Neuron (in vitro differentiated cells): ENCODE measurements around the gene PAPSS2.

Experiments
- H2AFZ ChIP-seq: one replicate; pipeline ENCODE4 v1.6.1; 2013; ENCODE audit warnings: low read depth, mild to moderate bottlenecking, inconsistent platforms, low read length, moderate library complexity
- H3K27me3 ChIP-seq: one replicate; pipeline ENCODE4 v1.6.1; 2013; ENCODE audit warnings: low read length; ENCODE audit not compliant: insufficient read depth
- H3K36me3 ChIP-seq: one replicate; pipeline ENCODE4 v1.6.1; 2013; ENCODE audit warnings: low read length; ENCODE audit not compliant: insufficient read depth
- H3K4me1 ChIP-seq: one replicate; pipeline ENCODE4 v1.6.1; 2013; ENCODE audit warnings: low read length; ENCODE audit not compliant: insufficient read depth
- H3K4me3 ChIP-seq: 2 replicates; pipeline ENCODE4 v1.5.1; 2013; ENCODE audit warnings: mild to moderate bottlenecking, low read length, moderate library complexity
- H3K9me3 ChIP-seq: one replicate; pipeline ENCODE4 v1.6.1; 2013; ENCODE audit warnings: low read length

Gene PAPSS2

DNA sequence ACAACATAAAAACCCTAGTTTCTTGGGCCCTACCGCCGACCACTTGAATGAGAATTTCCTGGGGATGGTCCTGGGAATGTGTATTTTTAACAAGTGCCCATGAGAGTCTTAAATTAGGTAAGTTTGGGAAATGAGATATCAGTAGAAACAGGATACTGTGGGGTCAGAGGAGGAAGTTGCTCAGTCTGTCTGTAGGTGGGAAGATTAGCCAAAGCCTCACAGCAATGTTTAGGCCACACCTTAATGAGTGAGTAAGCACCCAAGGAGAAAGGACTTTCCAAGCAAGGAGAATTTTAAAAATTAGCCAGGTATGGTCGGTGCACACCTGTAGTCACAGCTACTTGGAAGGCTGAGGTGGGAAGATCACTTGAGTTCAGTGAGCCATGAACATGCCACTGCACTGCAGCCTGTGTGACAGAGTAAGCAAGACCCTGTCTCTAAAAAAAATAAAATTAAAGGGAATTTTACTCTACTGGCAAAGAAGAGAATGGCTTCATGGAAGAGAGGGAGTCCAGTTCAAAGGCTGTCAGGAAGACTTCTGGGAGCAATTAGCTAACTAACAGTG lies 31.9 kb downstream of the PAPSS2 start:
- no peaks in the 10 kb centered on the region for H3K4me1 ChIP-seq
- no peaks in the 10 kb centered on the region for H3K36me3 ChIP-seq
- no peaks in the 10 kb centered on the region for H3K9me3 ChIP-seq
- no peaks in the 10 kb centered on the region for H3K27me3 ChIP-seq
- no peak overlapping the region for H3K4me3 ChIP-seq
- no peak overlapping the region for H2AFZ ChIP-seq

DNA sequence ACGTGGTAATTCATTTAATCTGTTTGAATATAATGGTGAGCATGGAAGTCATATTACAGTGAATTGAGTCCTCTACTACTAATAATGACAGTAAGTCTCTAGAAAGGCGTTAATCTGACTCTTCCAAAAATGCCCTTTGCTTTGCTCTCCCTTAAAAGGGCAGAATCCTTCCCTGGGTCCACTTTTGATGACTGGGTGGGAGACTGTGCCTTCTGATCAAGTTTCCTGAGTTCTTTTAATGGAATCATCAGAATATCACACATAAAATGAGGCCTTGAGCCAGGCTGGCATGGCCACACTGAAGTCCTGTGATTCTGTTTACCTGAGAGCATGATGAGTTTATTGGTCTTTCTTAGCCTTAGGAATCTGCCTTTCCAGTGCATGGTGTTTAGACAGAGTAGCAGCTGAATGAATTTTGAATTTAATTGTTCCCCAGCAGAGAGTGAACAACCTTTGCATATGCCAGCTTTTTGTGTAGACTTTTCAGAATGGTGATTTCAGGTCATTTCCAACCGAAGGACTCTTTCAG lies 33.3 kb downstream of the PAPSS2 start:
- Histone ChIP-seq H3K27me3 (no peaks in the 10 kb centered on the region), H2AFZ (no peak overlapping the region), H3K4me3 (no peak overlapping the region), H3K4me1 (no peaks in the 10 kb centered on the region), H3K36me3 (no peaks in the 10 kb centered on the region), H3K9me3 (no peaks in the 10 kb centered on the region)

DNA sequence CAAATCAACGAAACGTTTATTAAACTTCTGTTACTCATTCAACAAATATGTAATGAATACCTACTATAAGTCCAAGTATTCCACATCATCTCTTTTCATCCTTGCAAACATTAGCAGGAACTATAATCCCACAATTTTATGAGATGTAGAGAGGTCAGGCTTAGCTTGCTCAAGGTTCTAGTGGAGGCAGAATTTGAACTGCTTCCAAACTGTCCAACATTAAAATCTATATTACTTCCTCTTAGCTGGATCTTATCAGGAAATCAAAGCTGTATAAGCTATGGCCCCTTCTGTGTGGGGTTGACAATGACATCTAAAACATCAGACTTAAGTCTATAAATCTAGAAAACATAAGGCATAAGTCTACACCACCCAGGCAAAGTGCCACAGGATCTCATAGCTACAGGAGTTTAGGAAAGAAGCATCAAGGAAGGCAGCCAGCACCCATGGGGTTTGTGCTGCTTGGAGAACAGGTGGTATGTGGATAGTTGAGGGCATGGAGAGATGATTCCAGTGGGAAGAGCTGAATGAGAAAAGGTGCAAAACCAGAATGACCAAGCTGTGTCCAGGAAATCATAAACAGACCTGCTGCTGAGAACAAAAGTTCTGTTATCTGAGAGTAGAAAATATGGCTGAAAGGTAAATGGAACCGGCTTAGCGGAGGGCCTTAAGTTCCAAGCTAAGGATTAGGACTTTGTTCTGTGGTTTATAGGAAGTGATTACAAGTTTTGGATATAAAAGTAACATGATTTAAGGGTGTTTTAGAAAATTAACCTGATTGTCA lies 34.5 kb downstream of the PAPSS2 start:
- Histone ChIP-seq H2AFZ (no peak overlapping the region), H3K27me3 (no peaks in the 10 kb centered on the region), H3K4me1 (no peaks in the 10 kb centered on the region), H3K4me3 (no peak overlapping the region), H3K9me3 (no peaks in the 10 kb centered on the region), H3K36me3 (no peaks in the 10 kb centered on the region)

DNA sequence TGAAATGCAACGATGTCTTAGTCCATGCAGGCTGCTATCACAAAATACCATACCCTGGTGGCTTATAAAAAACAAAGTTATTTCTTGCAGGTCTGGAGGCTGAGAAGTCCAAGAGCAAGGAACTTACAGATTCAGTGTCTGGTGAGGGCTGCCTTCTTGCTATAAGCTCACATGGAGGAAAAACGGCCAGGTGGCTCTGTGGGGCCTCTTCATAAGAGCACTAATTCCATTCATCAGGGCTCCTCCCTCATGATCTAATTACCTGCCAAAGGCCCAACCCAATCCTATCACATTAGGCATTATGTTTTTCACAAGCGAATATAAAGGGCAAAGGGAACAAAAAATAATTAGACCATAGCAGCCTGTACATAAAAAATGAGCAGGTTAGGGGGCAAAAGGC lies 35.4 kb downstream of the PAPSS2 start:
- H3K4me3 ChIP-seq = no peak overlapping the region
- H3K4me1 ChIP-seq = no peaks in the 10 kb centered on the region
- H3K36me3 ChIP-seq = no peaks in the 10 kb centered on the region
- H3K27me3 ChIP-seq = no peaks in the 10 kb centered on the region
- H2AFZ ChIP-seq = no peak overlapping the region
- no peaks in the 10 kb centered on the region for H3K9me3 ChIP-seq

DNA sequence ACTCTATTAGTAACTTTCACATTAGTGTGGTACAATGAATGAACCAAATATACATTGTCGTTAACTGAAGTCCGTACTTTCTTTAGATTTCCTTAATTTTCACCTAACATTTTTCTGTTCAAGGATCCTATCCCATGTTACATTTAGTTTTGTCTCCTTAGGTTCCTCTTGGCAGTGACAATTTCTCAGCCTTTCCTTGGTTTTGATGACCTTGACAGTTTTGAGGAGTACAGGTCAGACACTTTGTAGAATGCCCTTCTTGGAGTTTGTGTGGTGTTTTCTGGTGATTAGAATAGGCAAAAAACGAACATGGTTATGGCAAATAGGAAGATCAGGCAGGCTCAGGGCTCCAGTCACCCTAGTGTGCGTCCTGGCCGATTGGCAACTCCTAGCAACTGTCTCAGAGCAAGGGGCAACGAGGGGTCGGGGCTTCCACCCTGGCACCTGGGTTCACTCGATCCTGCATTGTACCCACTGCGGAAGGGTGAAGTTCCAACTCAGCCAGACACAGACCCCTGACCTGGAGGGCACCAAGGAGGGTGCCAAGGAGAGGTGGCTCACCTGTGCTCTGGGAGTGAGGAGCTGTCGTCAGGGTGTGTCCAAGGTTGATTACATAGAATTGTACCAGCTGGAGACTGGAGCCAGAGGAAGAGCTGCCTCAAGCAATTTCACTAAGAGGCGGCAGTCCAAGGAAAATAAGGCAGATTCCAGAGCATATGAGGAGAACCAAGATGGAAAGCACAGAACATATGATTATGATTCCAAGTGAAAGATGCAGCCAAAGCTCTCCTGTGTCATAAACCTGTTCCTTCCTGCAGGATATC lies 37.5 kb downstream of the PAPSS2 start:
- no peaks in the 10 kb centered on the region for H3K4me1 ChIP-seq
- H3K27me3 ChIP-seq = no peaks in the 10 kb centered on the region
- H3K9me3 ChIP-seq = no peaks in the 10 kb centered on the region
- H3K36me3 ChIP-seq = no peaks in the 10 kb centered on the region
- H2AFZ ChIP-seq = no peak overlapping the region
- H3K4me3 ChIP-seq = no peak overlapping the region

DNA sequence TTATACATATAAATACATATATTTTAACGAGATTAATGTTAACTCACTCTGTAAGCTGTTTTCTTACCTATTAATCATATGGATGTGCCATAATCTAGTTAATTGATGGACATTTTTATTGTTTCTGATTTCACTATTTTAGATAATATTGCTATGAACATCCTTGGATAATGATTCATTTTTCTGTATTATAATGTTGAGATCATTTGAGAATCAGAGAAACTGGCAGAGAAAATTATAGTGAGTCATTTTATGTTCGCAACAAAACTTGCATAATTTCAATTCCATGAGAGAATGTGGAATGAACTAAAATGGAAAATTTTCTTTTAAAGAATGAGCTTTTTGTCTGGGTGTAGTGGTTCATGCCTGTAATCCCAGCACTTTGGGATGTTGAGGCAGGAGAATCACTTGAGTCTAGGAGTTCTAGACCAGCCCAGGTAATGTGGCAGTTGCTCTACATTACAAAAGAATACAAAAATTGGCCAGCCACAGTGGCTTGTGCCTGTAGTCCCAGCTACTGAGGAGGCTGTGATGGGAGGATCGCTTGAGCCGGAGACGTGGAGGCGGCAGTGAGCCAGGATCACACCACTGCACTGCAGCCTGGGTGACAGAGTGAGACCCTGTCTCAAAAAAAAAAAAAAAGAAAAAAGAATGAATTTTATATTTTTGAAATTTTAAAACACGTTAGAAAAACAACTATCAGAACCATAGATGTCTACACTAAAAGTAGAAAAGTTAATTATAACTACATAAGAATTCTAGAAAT lies 40.5 kb downstream of the PAPSS2 start:
- Histone ChIP-seq H3K9me3 (no peaks in the 10 kb centered on the region), H2AFZ (no peak overlapping the region), H3K4me3 (no peak overlapping the region), H3K4me1 (no peaks in the 10 kb centered on the region), H3K36me3 (no peaks in the 10 kb centered on the region), H3K27me3 (no peaks in the 10 kb centered on the region)

DNA sequence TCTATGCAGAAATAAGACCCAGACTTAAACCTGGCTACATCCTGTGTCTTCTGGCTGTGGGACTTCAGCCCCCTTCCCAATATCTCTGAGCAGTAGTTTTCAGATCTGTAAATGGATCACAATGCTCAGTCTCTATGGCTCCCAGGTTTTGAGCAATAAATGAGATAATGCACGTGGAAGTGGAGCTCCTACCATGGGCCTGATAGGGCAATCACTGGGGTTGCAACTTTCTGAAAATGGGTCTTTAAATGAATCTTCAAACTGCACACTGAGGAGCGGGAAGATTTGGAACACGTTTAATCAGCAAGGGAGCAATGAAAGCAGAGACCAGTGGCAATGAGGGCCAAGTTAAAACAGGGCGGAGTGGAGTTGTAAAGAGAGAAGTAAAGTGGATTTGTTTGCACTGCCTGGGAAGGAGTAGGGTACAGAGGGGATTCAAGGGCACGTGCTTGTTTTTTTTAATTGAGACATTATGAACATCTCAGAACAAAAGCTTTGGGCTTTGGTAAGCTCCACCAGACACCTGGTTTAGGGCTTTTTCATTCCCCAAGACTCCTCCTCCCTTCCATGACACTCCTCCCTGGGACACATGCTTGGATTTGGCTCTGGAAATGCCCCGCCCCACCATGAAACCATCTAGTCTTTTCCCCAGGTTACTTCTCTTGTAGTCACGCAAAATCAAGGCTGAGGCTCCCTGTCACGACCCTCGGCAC lies 42.7 kb downstream of the PAPSS2 start:
- Histone ChIP-seq H3K4me3 (no peak overlapping the region), H3K4me1 (no peaks in the 10 kb centered on the region), H3K36me3 (no peaks in the 10 kb centered on the region), H3K9me3 (no peaks in the 10 kb centered on the region), H2AFZ (no peak overlapping the region), H3K27me3 (no peaks in the 10 kb centered on the region)

DNA sequence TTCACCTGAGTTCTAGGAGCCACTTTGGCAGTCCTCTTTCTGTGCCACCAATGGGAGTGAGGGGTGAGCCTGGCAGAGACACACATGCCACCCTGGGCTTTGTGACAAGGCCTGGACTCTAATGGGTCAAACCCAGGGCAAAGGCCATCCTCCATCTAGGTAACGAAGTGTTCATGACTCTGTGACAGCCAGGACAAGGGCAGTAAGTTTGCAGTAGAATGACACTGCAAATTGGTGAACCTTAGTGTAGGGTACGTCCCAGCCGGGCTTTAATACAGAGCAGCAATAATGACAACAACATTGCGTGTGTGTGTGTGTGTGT lies 43.3 kb downstream of the PAPSS2 start:
- Histone ChIP-seq H3K4me3 (no peak overlapping the region), H3K36me3 (no peaks in the 10 kb centered on the region), H3K4me1 (no peaks in the 10 kb centered on the region), H3K9me3 (no peaks in the 10 kb centered on the region), H3K27me3 (no peaks in the 10 kb centered on the region), H2AFZ (no peak overlapping the region)

DNA sequence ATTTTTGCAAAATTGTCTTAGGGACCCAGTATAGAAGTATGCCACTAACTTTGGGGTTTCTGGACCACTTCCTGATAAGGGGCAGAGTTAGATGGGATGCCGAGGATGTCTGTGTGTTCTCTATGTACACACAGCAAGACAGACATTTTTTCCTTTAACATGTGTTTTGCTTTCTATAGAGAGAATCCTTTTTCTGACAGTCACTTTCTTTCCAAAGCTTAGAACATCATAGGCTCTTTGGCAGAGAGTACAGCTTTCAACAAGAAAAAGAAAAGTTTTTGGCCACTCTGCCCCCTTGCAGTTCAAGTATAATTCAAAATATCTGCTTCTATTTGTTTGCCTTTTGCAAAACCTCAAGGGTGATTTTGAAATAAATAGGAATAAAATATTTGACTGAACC lies 44.1 kb downstream of the PAPSS2 start:
- no peak overlapping the region for H2AFZ ChIP-seq
- H3K4me3 ChIP-seq = no peak overlapping the region
- H3K36me3 ChIP-seq = no peaks in the 10 kb centered on the region
- no peaks in the 10 kb centered on the region for H3K4me1 ChIP-seq
- H3K27me3 ChIP-seq = no peaks in the 10 kb centered on the region
- no peaks in the 10 kb centered on the region for H3K9me3 ChIP-seq

DNA sequence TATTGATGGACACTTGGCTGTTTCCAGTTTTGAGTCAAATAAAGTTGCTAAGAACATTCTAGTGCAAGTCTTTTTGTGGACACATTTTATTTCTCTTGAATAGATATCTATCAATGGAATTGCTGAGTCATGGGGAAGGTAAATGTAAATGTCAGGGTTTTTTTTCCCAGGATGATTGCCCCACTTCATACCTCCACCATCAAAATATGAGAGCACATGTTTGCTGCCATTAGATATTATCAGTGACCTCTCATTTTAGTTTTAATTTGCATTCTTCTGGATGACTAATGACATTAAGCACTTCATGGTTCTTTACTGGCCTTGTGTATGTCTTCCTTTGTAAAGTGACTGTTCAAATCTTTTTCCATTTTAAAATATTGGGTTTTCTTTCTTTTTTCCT lies 45.7 kb downstream of the PAPSS2 start:
- H3K4me1 ChIP-seq = no peaks in the 10 kb centered on the region
- H3K36me3 ChIP-seq = no peaks in the 10 kb centered on the region
- no peaks in the 10 kb centered on the region for H3K27me3 ChIP-seq
- H2AFZ ChIP-seq = no peak overlapping the region
- no peak overlapping the region for H3K4me3 ChIP-seq
- no peaks in the 10 kb centered on the region for H3K9me3 ChIP-seq

DNA sequence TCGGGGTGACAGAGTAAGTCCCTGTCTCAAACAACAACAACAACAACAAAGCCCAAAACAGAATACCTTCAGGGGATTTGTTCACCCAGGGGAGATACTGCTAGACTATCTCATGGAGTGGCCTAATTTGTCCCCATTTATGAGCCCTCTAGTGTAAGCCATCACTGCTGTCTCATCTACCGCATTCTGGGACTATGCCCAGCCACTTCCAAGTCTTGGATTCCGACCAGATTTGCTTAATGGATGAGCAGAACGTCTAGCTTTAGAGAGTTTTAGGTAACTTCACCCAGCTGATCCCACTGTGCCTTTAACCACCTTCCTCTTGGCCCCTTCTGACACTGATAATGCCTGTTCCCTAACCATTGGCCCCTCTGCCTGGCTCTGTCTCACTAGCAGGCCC lies 47.1 kb downstream of the PAPSS2 start:
- no peak overlapping the region for H3K4me3 ChIP-seq
- H3K36me3 ChIP-seq = no peaks in the 10 kb centered on the region
- no peaks in the 10 kb centered on the region for H3K9me3 ChIP-seq

DNA sequence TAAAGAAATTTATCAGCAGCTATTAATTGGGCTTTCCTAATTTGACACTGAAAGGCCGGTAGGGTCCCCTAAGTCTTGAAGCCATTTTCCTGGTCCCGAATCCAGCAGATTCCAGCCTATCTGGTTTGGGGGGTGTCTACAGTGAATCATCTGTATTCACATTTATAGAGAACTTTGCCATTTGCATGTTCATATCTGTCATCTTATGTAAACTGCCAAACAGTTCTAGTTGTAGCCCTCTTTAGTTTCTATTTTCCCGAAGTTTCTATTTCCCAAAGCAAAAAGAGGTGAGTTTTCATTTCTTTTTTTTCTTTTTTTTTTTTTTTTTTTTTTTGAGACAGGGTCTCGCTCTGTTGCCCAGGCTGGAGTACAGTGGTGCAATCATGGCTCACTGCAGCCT lies 47.6 kb downstream of the PAPSS2 start:
- Histone ChIP-seq H3K9me3 (no peaks in the 10 kb centered on the region), H3K36me3 (no peaks in the 10 kb centered on the region), H2AFZ (no peak overlapping the region), H3K4me3 (no peak overlapping the region), H3K4me1 (no peaks in the 10 kb centered on the region), H3K27me3 (no peaks in the 10 kb centered on the region)

More for the DNA sequence above, 47.1 kb downstream of the PAPSS2 start:
- Histone ChIP-seq H3K4me1 (no peaks in the 10 kb centered on the region), H2AFZ (no peak overlapping the region), H3K27me3 (no peaks in the 10 kb centered on the region)
